Measurements from ENCODE around the gene MERTK.

GRCh38 chr2:111930409-111930808, 32.0 kb downstream of the MERTK start:
- TF ChIP-seq CTCF (IDR thresholded peaks at IDR 0.05; ENCODE audit: insufficient read depth, low read depth, low read length) (no peak), EZH2 (IDR thresholded peaks at IDR 0.05; ENCODE audit: insufficient read depth, low read length) (no peak)

Measured in astrocyte (in vitro differentiated cells and primary cell).